Iris pigment epithelial cell (primary cell): ENCODE data around the gene NIPAL3.
"Not testable (repeated sequence)": the region's sequence is repeated elsewhere in the genome, so short reads cannot be mapped to it uniquely, and the experiment has no call there.

Source experiments
- DNase-seq: peaks from one replicate; pipeline ENCODE4 v3.0.0-alpha.2; 2011; ENCODE audit warnings: low read depth

The NIPAL3 gene

DNA sequence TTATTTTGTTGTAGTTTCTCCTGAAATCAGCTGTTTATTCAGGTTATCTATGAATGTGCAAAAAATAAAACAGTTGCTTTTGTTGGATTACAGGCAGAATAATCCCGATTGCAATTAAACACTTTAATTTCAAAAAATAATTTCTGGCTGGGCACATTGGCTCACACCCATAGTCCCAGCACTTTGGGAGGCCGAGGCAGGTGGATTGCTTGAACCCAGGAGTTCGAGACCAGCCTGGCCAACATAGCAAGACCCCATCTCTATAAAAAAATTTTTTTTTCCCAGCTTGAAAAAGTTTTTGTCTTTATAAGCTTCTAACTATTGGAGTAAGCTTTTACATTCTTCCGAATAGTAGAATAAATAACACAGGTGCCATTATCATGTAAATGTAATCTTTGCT is 102.3 kb downstream of the NIPAL3 start:
- DNase-seq = no peak

DNA sequence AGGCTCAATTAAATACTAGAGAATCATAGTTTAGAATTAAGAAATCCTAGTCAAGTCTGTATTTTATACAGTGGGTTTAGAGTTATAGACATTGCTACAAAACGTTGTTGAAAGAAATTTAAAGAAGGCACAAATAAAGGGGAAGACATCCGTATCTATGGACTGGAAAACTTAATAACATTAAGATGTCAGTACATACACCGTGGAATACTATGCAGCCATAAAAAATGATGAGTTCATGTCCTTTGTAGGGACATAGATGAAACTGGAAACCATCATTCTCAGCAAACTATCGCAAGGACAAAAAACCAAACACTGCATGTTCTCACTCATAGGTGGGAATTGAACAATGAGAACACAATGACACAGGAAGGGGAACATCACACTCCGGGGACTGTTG is 104.7 kb downstream of the NIPAL3 start:
- DNase-seq = not testable (repeated sequence)
